LNCAP (cell line): ENCODE measurements around the gene SLC6A11.

Experiments
- TF ChIP-seq, protein P1 (sequence below): fragments of 450-650 bp; IDR thresholded peaks from 2 replicates; pipeline ENCODE4 v1.5.1; 2017; ENCODE audit warnings: mild to moderate bottlenecking

Gene SLC6A11

DNA sequence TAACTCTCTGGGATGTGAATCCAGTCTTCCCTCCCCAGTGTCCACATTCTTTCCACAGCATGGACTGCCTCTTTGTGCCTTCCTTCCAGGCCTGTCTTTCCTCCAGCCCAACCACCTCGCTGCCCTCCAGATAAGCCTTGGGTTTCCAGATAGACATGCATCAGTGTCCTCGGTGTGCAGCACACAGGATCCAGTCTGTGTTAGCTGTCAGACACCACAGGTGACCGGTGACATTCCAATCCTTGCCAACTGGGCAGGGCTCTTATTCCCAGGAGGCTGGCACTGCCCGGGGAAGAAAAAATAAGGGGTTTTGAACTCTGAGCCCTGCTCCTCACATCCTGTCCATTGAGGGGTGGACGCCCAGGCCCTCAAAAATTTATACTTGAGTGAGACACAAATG lies 170.6 kb downstream of the SLC6A11 start:
- TF ChIP-seq, protein P1, sequence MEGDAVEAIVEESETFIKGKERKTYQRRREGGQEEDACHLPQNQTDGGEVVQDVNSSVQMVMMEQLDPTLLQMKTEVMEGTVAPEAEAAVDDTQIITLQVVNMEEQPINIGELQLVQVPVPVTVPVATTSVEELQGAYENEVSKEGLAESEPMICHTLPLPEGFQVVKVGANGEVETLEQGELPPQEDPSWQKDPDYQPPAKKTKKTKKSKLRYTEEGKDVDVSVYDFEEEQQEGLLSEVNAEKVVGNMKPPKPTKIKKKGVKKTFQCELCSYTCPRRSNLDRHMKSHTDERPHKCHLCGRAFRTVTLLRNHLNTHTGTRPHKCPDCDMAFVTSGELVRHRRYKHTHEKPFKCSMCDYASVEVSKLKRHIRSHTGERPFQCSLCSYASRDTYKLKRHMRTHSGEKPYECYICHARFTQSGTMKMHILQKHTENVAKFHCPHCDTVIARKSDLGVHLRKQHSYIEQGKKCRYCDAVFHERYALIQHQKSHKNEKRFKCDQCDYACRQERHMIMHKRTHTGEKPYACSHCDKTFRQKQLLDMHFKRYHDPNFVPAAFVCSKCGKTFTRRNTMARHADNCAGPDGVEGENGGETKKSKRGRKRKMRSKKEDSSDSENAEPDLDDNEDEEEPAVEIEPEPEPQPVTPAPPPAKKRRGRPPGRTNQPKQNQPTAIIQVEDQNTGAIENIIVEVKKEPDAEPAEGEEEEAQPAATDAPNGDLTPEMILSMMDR = no peak

DNA sequence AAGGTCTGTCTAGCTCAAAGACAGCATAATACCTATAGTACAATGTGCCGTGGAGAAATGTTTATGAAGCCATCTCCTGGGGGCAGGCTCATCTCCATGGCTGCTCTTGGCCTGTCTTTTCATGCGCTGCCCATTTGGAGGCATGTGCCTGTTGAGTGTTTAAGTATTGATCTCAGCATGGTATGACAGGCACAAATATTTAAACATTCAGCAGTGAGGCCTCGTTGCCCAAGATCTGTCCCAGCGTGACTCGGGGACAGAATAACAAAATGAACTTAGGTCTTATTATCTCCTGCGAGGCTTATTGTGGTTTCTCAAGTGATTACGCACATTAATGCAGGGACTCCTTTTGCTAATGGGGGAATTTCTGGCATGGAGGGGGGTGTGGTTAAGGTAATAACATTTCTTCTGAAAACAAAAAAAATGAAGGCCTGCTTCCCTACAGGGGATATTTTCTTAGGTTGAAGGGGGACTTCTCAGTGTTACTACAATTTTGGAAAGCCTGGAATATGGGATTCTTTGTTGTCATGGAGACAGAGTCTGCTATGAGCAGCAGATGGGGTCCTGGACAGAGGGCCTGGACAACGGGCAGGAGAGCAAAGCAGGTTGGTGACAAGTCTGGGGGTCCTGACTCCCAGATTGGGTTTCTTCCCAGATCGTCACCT lies 172.1 kb downstream of the SLC6A11 start:
- TF ChIP-seq, protein P1 = no peak

DNA sequence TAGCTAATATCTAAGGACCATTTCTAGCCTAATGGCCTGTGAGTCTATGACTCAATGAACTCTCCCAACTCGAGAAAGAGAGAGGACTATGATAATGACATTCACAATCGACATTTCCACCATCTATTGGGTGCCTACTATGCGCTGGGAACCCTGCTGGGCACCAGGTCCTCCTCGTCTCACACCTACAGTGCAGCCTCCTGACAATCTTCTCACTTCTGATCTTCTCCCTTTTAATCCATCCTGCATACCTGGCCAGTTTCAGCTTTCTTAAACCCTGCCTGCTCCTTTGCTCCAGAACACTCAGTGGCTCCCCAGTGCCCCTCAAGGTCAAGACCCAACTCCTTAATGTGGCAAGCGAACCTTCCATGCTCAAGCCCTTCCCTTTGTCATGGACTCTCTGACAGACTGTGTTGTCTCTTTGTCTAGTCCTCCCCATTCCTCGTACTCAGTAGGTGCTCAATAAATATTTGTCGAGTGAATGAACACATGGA lies 173.0 kb downstream of the SLC6A11 start:
- TF ChIP-seq, protein P1 = no peak
